PC-3 (cell line): ENCODE measurements around the gene HMGCLL1. TPM values are rescaled to one million over a fixed set of nuclear protein-coding genes. Genes with fewer than 3 reads are reported as not detected.

ENCODE experiments used
- ATAC-seq: fragments of 200-7000 bp; cut with Tn5 transposase; 2 replicates; pipeline ENCODE4 v1.9.1; 2020; ENCODE audit warnings: mild to moderate bottlenecking, moderate library complexity
- BruUV-seq: library from RNA; stranded (reverse); fragments of 400-500 nt; replicated peaks from 2 replicates; lab custom pipeline; 2021; lab: Mats Ljungman, UMichigan
- CTCF ChIA-PET: fragments of 300-600 bp; sonication (Branson Sonifier 250); formaldehyde crosslinking; loops from one replicate; lab custom pipeline; 2022; ENCODE audit warnings: antibody characterized with exemption; lab: Charles Lee
- POLR2A ChIA-PET: fragments of 300-600 bp; sonication (Branson Sonifier 250); formaldehyde crosslinking; loops from one replicate; lab custom pipeline; 2022; ENCODE audit warnings: antibody characterized with exemption; ENCODE audit not compliant: unreplicated experiment; lab: Charles Lee
- DNase-seq: peaks from one replicate; pipeline ENCODE4 v3.0.0-alpha.2; 2015
- H2AFZ ChIP-seq: fragments of 300-600 bp; sonication (generic); 2 replicates; pipeline ENCODE4 v1.6.0; 2016; ENCODE audit warnings: antibody characterized with exemption, low read length
- H3F3A ChIP-seq: fragments of 300-600 bp; sonication (generic); one replicate; pipeline ENCODE4 v1.6.0; 2017; ENCODE audit warnings: antibody characterized with exemption, low read length, control low read depth, mild to moderate bottlenecking; ENCODE audit not compliant: unreplicated experiment
- H3K27ac ChIP-seq: fragments of 300-600 bp; sonication (generic); 2 replicates; pipeline ENCODE4 v1.5.1; 2016; ENCODE audit warnings: mild to moderate bottlenecking, low read length
- H3K27me3 ChIP-seq: fragments of 300-600 bp; sonication (generic); 2 replicates; pipeline ENCODE4 v1.6.1; 2016; ENCODE audit warnings: low read length, mixed read lengths
- H3K36me3 ChIP-seq: fragments of 300-600 bp; sonication (generic); 2 replicates; pipeline ENCODE4 v1.6.1; 2016; ENCODE audit warnings: low read depth, mixed run types, low read length, mixed read lengths
- H3K4me1 ChIP-seq: fragments of 300-600 bp; sonication (generic); 2 replicates; pipeline ENCODE4 v1.5.1; 2016; ENCODE audit warnings: low read length; ENCODE audit not compliant: insufficient read depth
- H3K4me2 ChIP-seq: fragments of 300-600 bp; sonication (generic); 2 replicates; pipeline ENCODE4 v1.6.0; 2016; ENCODE audit warnings: low read length
- H3K4me3 ChIP-seq: fragments of 300-600 bp; sonication (generic); 2 replicates; pipeline ENCODE4 v1.5.1; 2016; ENCODE audit warnings: mild to moderate bottlenecking, low read length, mixed read lengths
- H3K79me2 ChIP-seq: fragments of 300-600 bp; sonication (generic); 2 replicates; pipeline ENCODE4 v1.6.1; 2017; ENCODE audit warnings: low read length, mixed read lengths
- H3K9ac ChIP-seq: fragments of 300-600 bp; sonication (generic); 2 replicates; pipeline ENCODE4 v1.6.0; 2016; ENCODE audit warnings: mild to moderate bottlenecking, low read length
- H3K9me2 ChIP-seq: fragments of 300-600 bp; sonication (generic); replicated peaks from 2 replicates; pipeline ENCODE4 v1.6.1; 2016; ENCODE audit warnings: mixed run types, low read length, mixed read lengths
- H3K9me3 ChIP-seq: fragments of 300-600 bp; sonication (generic); 2 replicates; pipeline ENCODE4 v1.6.1; 2016; ENCODE audit warnings: low read length, mixed read lengths
- H4K20me1 ChIP-seq: fragments of 300-600 bp; sonication (generic); 2 replicates; pipeline ENCODE4 v1.6.1; 2016; ENCODE audit warnings: low read length, mixed read lengths
- EZH2 ChIP-seq: fragments of 300-600 bp; sonication (generic); IDR thresholded peaks from one replicate; pipeline ENCODE4 v1.6.1; 2017; ENCODE audit warnings: antibody characterized with exemption, mild to moderate bottlenecking, low read length; ENCODE audit not compliant: unreplicated experiment
- EZH2phosphoT487 ChIP-seq: fragments of 300-600 bp; sonication (generic); IDR thresholded peaks from 2 replicates; pipeline ENCODE4 v1.6.1; 2018; ENCODE audit warnings: mild to moderate bottlenecking, antibody characterized with exemption, low read length, borderline replicate concordance
- intact Hi-C: fragments of 100-400 bp; cut with micrococcal nuclease; formaldehyde crosslinking; loops from 2 replicates; pipeline ENCODE4 v1.9.0; 2023
- total RNA-seq: library from RNA; depleted of rRNA; stranded (reverse); fragments of >200 nt; gene quantifications from 2 replicates; pipeline ENCODE4 v1.2.3, GENCODE V29; 2014
- TF ChIP-seq, protein P1 (sequence below): fragments of 300-600 bp; sonication (generic); conservative IDR thresholded peaks from 2 replicates; pipeline ENCODE4 v1.5.1; 2017; ENCODE audit warnings: antibody characterized with exemption, low read depth, mild to moderate bottlenecking, low read length

Gene HMGCLL1
- total RNA-seq, 1 experiment from 2014 or later = not detected

DNA sequence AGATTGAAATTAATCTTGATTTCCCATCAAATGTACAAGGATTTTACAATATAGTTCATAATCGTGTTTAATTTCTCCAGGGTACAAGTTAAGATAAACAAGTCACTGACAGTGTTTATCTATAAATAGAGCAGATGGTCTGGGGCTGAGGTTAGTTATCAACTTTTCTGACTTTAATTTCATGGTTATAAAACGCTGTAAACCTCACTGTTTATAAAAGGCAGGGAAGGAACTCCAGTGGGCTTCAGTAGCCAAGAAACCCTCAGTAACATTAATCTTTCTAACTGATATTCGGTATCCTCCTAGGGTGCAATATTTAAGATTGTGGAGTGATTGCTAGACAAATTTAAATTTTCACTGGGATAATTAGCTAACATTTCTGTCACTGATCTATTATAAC lies 183.1 kb downstream of the HMGCLL1 start:
- Histone ChIP-seq H3K4me2 (no peak overlapping the region), H3K4me1 (no peaks in the 10 kb centered on the region), H3K4me3 (no peak overlapping the region), H3K27ac (no peak overlapping the region), H3K79me2 (no peaks in the 10 kb centered on the region), H3F3A (no peaks in the 10 kb centered on the region), H3K36me3 (no peaks in the 10 kb centered on the region), H3K9me2 (no peaks in the 10 kb centered on the region), H4K20me1 (no peaks in the 10 kb centered on the region), H3K27me3 (peaks cover 29% of the 10 kb centered on the region), H3K9ac (no peak overlapping the region), H2AFZ (no peak overlapping the region), H3K9me3 (no peaks in the 10 kb centered on the region)
- DNase-seq = no peak
- CTCF ChIA-PET = no interaction called here
- no peak for ATAC-seq
- POLR2A ChIA-PET = no interaction called here
- intact Hi-C loops = no loop called here
- TF ChIP-seq, protein P1, sequence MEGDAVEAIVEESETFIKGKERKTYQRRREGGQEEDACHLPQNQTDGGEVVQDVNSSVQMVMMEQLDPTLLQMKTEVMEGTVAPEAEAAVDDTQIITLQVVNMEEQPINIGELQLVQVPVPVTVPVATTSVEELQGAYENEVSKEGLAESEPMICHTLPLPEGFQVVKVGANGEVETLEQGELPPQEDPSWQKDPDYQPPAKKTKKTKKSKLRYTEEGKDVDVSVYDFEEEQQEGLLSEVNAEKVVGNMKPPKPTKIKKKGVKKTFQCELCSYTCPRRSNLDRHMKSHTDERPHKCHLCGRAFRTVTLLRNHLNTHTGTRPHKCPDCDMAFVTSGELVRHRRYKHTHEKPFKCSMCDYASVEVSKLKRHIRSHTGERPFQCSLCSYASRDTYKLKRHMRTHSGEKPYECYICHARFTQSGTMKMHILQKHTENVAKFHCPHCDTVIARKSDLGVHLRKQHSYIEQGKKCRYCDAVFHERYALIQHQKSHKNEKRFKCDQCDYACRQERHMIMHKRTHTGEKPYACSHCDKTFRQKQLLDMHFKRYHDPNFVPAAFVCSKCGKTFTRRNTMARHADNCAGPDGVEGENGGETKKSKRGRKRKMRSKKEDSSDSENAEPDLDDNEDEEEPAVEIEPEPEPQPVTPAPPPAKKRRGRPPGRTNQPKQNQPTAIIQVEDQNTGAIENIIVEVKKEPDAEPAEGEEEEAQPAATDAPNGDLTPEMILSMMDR = no peak
- no peak for TF ChIP-seq EZH2phosphoT487
- no peak for TF ChIP-seq EZH2
- BruUV-seq = no TSS peak

DNA sequence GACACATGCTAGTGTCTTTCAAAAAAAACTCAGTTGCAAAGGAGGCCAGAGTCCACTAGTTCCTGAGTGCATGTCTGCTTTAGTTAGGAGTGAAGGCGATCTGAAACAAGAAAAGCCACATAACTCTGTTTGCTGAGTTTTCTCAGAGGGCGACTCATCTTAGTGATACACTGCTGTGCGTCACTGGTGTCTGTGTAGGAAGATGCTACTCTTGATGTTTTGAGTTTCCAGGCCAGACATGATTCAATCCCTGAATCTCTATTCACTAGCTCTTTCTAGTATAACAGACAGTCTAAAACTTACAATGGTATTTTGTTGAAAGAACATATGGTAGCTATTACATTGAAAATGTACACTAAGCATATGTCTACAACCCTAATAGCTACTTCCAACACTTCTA lies 190.8 kb downstream of the HMGCLL1 start:
- Histone ChIP-seq H4K20me1 (no peaks in the 10 kb centered on the region), H3K4me2 (no peak overlapping the region), H3K9ac (no peak overlapping the region), H2AFZ (no peak overlapping the region), H3K79me2 (no peaks in the 10 kb centered on the region), H3K27ac (no peak overlapping the region), H3K4me3 (no peak overlapping the region), H3K4me1 (no peaks in the 10 kb centered on the region), H3F3A (no peaks in the 10 kb centered on the region), H3K9me3 (no peaks in the 10 kb centered on the region), H3K27me3 (peaks cover 38% of the 10 kb centered on the region; the same call in 1 of the 2 replicates), H3K36me3 (no peaks in the 10 kb centered on the region), H3K9me2 (no peaks in the 10 kb centered on the region)
- intact Hi-C loops = no loop called here
- ChIA-PET CTCF (no interaction called here), POLR2A (no interaction called here)
- no TSS peak for BruUV-seq
- DNase-seq (peak; percentile 49), ATAC-seq (0 out of 2 replicates have a peak, but pooled peaks have one; percentile 42)
- no peak for TF ChIP-seq EZH2
- TF ChIP-seq, protein P1 = no peak
- TF ChIP-seq EZH2phosphoT487 = no peak
